ENCODE measurements around the gene TIMMDC1.

GRCh38 chr3:119507404-119507803, 9.1 kb downstream of the TIMMDC1 start:
- TF ChIP-seq POLR2A (IDR thresholded peaks at IDR 0.05) (no peak), CTCF (IDR thresholded peaks at IDR 0.05 in 4 of 5, conservative IDR thresholded peaks at IDR 0.05 in 1 of 5) (no peak)

All from gastrocnemius medialis (tissue), 4 donors.